Measurements from ENCODE around the gene LRRK1.

The LRRK1 gene

GRCh38 chr15:101086394-101087171 lies 167.4 kb downstream of the LRRK1 start:
- Histone ChIP-seq H3K27ac (ENCODE audit: low read depth, low read length) (no peak overlapping the region), H3K36me3 (ENCODE audit: insufficient read depth, low read length) (no peaks in the 10 kb centered on the region), H3K4me1 (ENCODE audit: insufficient read depth, low read length) (no peaks in the 10 kb centered on the region; the same call in 1 of the 2 replicates), H3K9me3 (ENCODE audit: insufficient read depth, low read depth, low read length) (no peaks in the 10 kb centered on the region), H3K4me3 (ENCODE audit: low read length) (no peak overlapping the region), H3K9ac (ENCODE audit: low read depth, low read length) (no peak overlapping the region), H3K27me3 (ENCODE audit: insufficient read depth, low read length) (no peaks in the 10 kb centered on the region)
- WGBS: 96% methylated on average over 47 of the region's 48 CpGs

- Histone ChIP-seq H3K9ac (ENCODE audit: low read depth, low read length) (no peak overlapping the region), H3K9me3 (ENCODE audit: insufficient read depth, low read depth, low read length) (no peaks in the 10 kb centered on the region), H3K27me3 (ENCODE audit: insufficient read depth, low read length) (no peaks in the 10 kb centered on the region), H3K4me3 (ENCODE audit: low read length) (no peak overlapping the region), H3K4me1 (ENCODE audit: insufficient read depth, low read length) (no peaks in the 10 kb centered on the region; the same call in 1 of the 2 replicates), H3K36me3 (ENCODE audit: insufficient read depth, low read length) (no peaks in the 10 kb centered on the region), H3K27ac (ENCODE audit: low read depth, low read length) (no peak overlapping the region)
- WGBS: 93% methylated on average over 10 of the region's 10 CpGs
These were observed 168.1 kb downstream of the LRRK1 start for GRCh38 chr15:101087172-101087769.

- 95% methylated on average over 6 of the region's 6 CpGs for WGBS
- H3K27me3 ChIP-seq (ENCODE audit: insufficient read depth, low read length): no peaks in the 10 kb centered on the region
- no peaks in the 10 kb centered on the region for H3K36me3 ChIP-seq (ENCODE audit: insufficient read depth, low read length)
- no peak overlapping the region for H3K9ac ChIP-seq (ENCODE audit: low read depth, low read length)
- no peak overlapping the region for H3K4me3 ChIP-seq (ENCODE audit: low read length)
- no peak overlapping the region for H3K27ac ChIP-seq (ENCODE audit: low read depth, low read length)
- H3K4me1 ChIP-seq (ENCODE audit: insufficient read depth, low read length): no peaks in the 10 kb centered on the region; the same call in 1 of the 2 replicates
- H3K9me3 ChIP-seq (ENCODE audit: insufficient read depth, low read depth, low read length): no peaks in the 10 kb centered on the region
These were observed 169.1 kb downstream of the LRRK1 start for GRCh38 chr15:101088271-101088670.

GRCh38 chr15:101088788-101089578 lies 169.8 kb downstream of the LRRK1 start:
- H3K27ac ChIP-seq (ENCODE audit: low read depth, low read length): no peak overlapping the region
- 44% methylated on average over 42 of the region's 42 CpGs for WGBS
- H3K36me3 ChIP-seq (ENCODE audit: insufficient read depth, low read length): no peaks in the 10 kb centered on the region
- H3K4me1 ChIP-seq (ENCODE audit: insufficient read depth, low read length): no peaks in the 10 kb centered on the region; the same call in 1 of the 2 replicates
- no peak overlapping the region for H3K9ac ChIP-seq (ENCODE audit: low read depth, low read length)
- H3K9me3 ChIP-seq (ENCODE audit: insufficient read depth, low read depth, low read length): no peaks in the 10 kb centered on the region
- no peaks in the 10 kb centered on the region for H3K27me3 ChIP-seq (ENCODE audit: insufficient read depth, low read length)
- no peak overlapping the region for H3K4me3 ChIP-seq (ENCODE audit: low read length)

- Histone ChIP-seq H3K27me3 (ENCODE audit: insufficient read depth, low read length) (no peaks in the 10 kb centered on the region), H3K4me3 (ENCODE audit: low read length) (no peak overlapping the region), H3K9me3 (ENCODE audit: insufficient read depth, low read depth, low read length) (no peaks in the 10 kb centered on the region), H3K4me1 (ENCODE audit: insufficient read depth, low read length) (no peaks in the 10 kb centered on the region; the same call in 1 of the 2 replicates), H3K36me3 (ENCODE audit: insufficient read depth, low read length) (no peaks in the 10 kb centered on the region), H3K9ac (ENCODE audit: low read depth, low read length) (no peak overlapping the region), H3K27ac (ENCODE audit: low read depth, low read length) (no peak overlapping the region)
- 94% methylated on average over 6 of the region's 9 CpGs for WGBS
These were observed 170.6 kb downstream of the LRRK1 start for GRCh38 chr15:101089579-101090427.

- no peaks in the 10 kb centered on the region; the same call in 1 of the 2 replicates for H3K4me1 ChIP-seq (ENCODE audit: insufficient read depth, low read length)
- WGBS: 90% methylated on average over 2 of the region's 2 CpGs
- H3K9ac ChIP-seq (ENCODE audit: low read depth, low read length): no peak overlapping the region
- no peak overlapping the region for H3K4me3 ChIP-seq (ENCODE audit: low read length)
- H3K27me3 ChIP-seq (ENCODE audit: insufficient read depth, low read length): no peaks in the 10 kb centered on the region
- no peaks in the 10 kb centered on the region for H3K9me3 ChIP-seq (ENCODE audit: insufficient read depth, low read depth, low read length)
- no peak overlapping the region for H3K27ac ChIP-seq (ENCODE audit: low read depth, low read length)
- no peaks in the 10 kb centered on the region for H3K36me3 ChIP-seq (ENCODE audit: insufficient read depth, low read length)
These were observed 171.3 kb downstream of the LRRK1 start for GRCh38 chr15:101090428-101090790.

- Histone ChIP-seq H3K4me1 (ENCODE audit: insufficient read depth, low read length) (no peaks in the 10 kb centered on the region; the same call in 1 of the 2 replicates), H3K36me3 (ENCODE audit: insufficient read depth, low read length) (no peaks in the 10 kb centered on the region), H3K9me3 (ENCODE audit: insufficient read depth, low read depth, low read length) (no peaks in the 10 kb centered on the region), H3K9ac (ENCODE audit: low read depth, low read length) (no peak overlapping the region), H3K4me3 (ENCODE audit: low read length) (no peak overlapping the region), H3K27ac (ENCODE audit: low read depth, low read length) (no peak overlapping the region), H3K27me3 (ENCODE audit: insufficient read depth, low read length) (no peaks in the 10 kb centered on the region)
- 87% methylated on average over 20 of the region's 20 CpGs for WGBS
These were observed 172.2 kb downstream of the LRRK1 start for GRCh38 chr15:101091080-101092017.

- no peaks in the 10 kb centered on the region for H3K9me3 ChIP-seq (ENCODE audit: insufficient read depth, low read depth, low read length)
- no peak overlapping the region for H3K4me3 ChIP-seq (ENCODE audit: low read length)
- H3K36me3 ChIP-seq (ENCODE audit: insufficient read depth, low read length): no peaks in the 10 kb centered on the region
- H3K4me1 ChIP-seq (ENCODE audit: insufficient read depth, low read length): no peaks in the 10 kb centered on the region; the same call in 1 of the 2 replicates
- 93% methylated on average over 11 of the region's 11 CpGs for WGBS
- no peak overlapping the region for H3K9ac ChIP-seq (ENCODE audit: low read depth, low read length)
- no peaks in the 10 kb centered on the region for H3K27me3 ChIP-seq (ENCODE audit: insufficient read depth, low read length)
- H3K27ac ChIP-seq (ENCODE audit: low read depth, low read length): no peak overlapping the region
These were observed 173.2 kb downstream of the LRRK1 start for GRCh38 chr15:101092156-101092866.

- Histone ChIP-seq H3K36me3 (ENCODE audit: insufficient read depth, low read length) (no peaks in the 10 kb centered on the region), H3K4me1 (ENCODE audit: insufficient read depth, low read length) (no peaks in the 10 kb centered on the region; the same call in 1 of the 2 replicates), H3K9me3 (ENCODE audit: insufficient read depth, low read depth, low read length) (no peaks in the 10 kb centered on the region), H3K27me3 (ENCODE audit: insufficient read depth, low read length) (no peaks in the 10 kb centered on the region), H3K27ac (ENCODE audit: low read depth, low read length) (no peak overlapping the region), H3K9ac (ENCODE audit: low read depth, low read length) (no peak overlapping the region), H3K4me3 (ENCODE audit: low read length) (no peak overlapping the region)
- 95% methylated on average over 12 of the region's 12 CpGs for WGBS
These were observed 173.7 kb downstream of the LRRK1 start for GRCh38 chr15:101092867-101093202.
